K562 (cell line): Measurements from ENCODE around the gene DGKA. TPM values are rescaled to one million over a fixed set of nuclear protein-coding genes. Genes with fewer than 3 reads are reported as not detected.

Experiments used
- BRCA1 ChIP-seq, 2 experiments: fragments of 450-650 bp in 1 of 2; sonication (generic) in 1 of 2; formaldehyde crosslinking in 1 of 2; IDR thresholded peaks; 2 replicates each; pipeline versions ENCODE4 v1.5.0 to v1.6.1; 2017 to 2020; ENCODE audit warnings: mild to moderate bottlenecking in 1 of 2, missing genetic modification reagents in 1 of 2
- ESRRB ChIP-seq: fragments of 250-450 bp; sonication (Bioruptor Pico); IDR thresholded peaks from 2 replicates; pipeline ENCODE4 v1.5.0; 2020; ENCODE audit warnings: mild to moderate bottlenecking, moderate library complexity, borderline replicate concordance
- GTF2E2 ChIP-seq: fragments of 200-800 bp; sonication (Bioruptor generic); IDR thresholded peaks from 2 replicates; pipeline ENCODE4 v1.6.1; 2016; ENCODE audit warnings: missing genetic modification characterization, missing compliant biosample characterization
- HOXB6 ChIP-seq: fragments of 250-450 bp; sonication (Bioruptor Pico); IDR thresholded peaks from 2 replicates; pipeline ENCODE4 v1.5.1; 2022; ENCODE audit warnings: mild to moderate bottlenecking, borderline replicate concordance
- NR2F6 ChIP-seq: fragments of 450-650 bp; formaldehyde crosslinking; IDR thresholded peaks from 2 replicates; pipeline ENCODE4 v1.4.0; 2020; ENCODE audit warnings: mild to moderate bottlenecking
- POLR2G ChIP-seq: fragments of 200-400 bp; formaldehyde crosslinking; IDR thresholded peaks from 2 replicates; pipeline ENCODE4 v1.6.1; 2017; ENCODE audit warnings: low read depth, mild to moderate bottlenecking, antibody characterized with exemption, low read length, moderate library complexity
- POLR2H ChIP-seq: IDR thresholded peaks from 2 replicates; pipeline ENCODE4 v1.6.1; 2016; ENCODE audit warnings: missing genetic modification characterization, low read depth, mild to moderate bottlenecking, control low read depth, missing compliant biosample characterization, moderate library complexity
- PPARD ChIP-seq: fragments of 250-450 bp; sonication (Bioruptor Pico); IDR thresholded peaks from 2 replicates; pipeline ENCODE4 v1.8.0; 2022; ENCODE audit warnings: inconsistent platforms, mild to moderate bottlenecking, moderate library complexity
- U2AF1 ChIP-seq: fragments of 200-400 bp; formaldehyde crosslinking; optimal IDR thresholded peaks from 2 replicates; pipeline ENCODE3; 2017; ENCODE audit warnings: mild to moderate bottlenecking, low read depth, low read length, moderate library complexity
- ZKSCAN3 ChIP-seq: fragments of 250-450 bp; sonication (Bioruptor Pico); IDR thresholded peaks from 2 replicates; pipeline ENCODE4 v1.4.0; 2020
- ZNF232 ChIP-seq: sonication (generic); formaldehyde crosslinking; IDR thresholded peaks from 2 replicates; pipeline ENCODE4 v1.8.0; 2022; ENCODE audit warnings: mild to moderate bottlenecking, missing genetic modification reagents
- ZNF57 ChIP-seq: fragments of 450-650 bp; formaldehyde crosslinking; IDR thresholded peaks from 2 replicates; pipeline ENCODE4 v1.4.0; 2020; ENCODE audit warnings: mild to moderate bottlenecking, moderate library complexity
- polyA plus RNA-seq, 8 experiments: library from polyadenylated mRNA; depleted of rRNA in 4 of 8; stranded (reverse) in 5 of 8; unstranded in 3 of 8; fragments of >200 nt; fragmentation: Nextera tagmentation in 2 of 8; fragmentation: Illumina TruSeq in 1 of 8; extraction: Ambion mirVana in 2 of 8; extraction: Trizol in 1 of 8; gene quantifications; 2 replicates each; pipeline versions ENCODE4 v1.2.1 to v1.2.3, GENCODE V29; 2011 to 2014; ENCODE audit warnings: inconsistent platforms in 1 of 8, missing spikeins in 1 of 8
- total RNA-seq, 7 experiments: library from RNA; depleted of rRNA in 6 of 7; stranded (reverse); fragments of >200 nt in 6 of 7; fragmentation: Illumina TruSeq in 2 of 7; extraction: Trizol in 2 of 7; gene quantifications; 2 replicates each; pipeline versions ENCODE4 v1.2.1 to v1.2.3, GENCODE V29; 2011 to 2021; ENCODE audit warnings: low replicate concordance in 1 of 7
- TF ChIP-seq, protein P1 (sequence below), 2 experiments: fragments of 200-800 bp in 1 of 2; sonication (Bioruptor generic) in 1 of 2; sonication (generic) in 1 of 2; formaldehyde crosslinking in 1 of 2; IDR thresholded peaks in 1 of 2; conservative IDR thresholded peaks in 1 of 2; 2 replicates each; pipeline versions ENCODE4 v1.5.0 to v1.6.1; 2016 to 2020; ENCODE audit warnings: missing compliant biosample characterization in 1 of 2, missing genetic modification characterization in 1 of 2, missing genetic modification reagents in 1 of 2
- TF ChIP-seq, protein P2 (sequence below): fragments of 250-450 bp; sonication (Bioruptor Pico); IDR thresholded peaks from 2 replicates; pipeline ENCODE4 v1.5.0; 2021; ENCODE audit warnings: mild to moderate bottlenecking, moderate library complexity
- TF ChIP-seq, protein P3 (sequence below): fragments of 450-650 bp; formaldehyde crosslinking; IDR thresholded peaks from 2 replicates; pipeline ENCODE4 v1.4.0; 2022; ENCODE audit warnings: mild to moderate bottlenecking, moderate library complexity
- TF ChIP-seq, protein P4 (sequence below), 3 experiments: IDR thresholded peaks in 2 of 3; conservative IDR thresholded peaks in 1 of 3; 2 replicates each; pipeline ENCODE4 v1.5.1; 2011 to 2012; ENCODE audit warnings: low read length in 3 of 3, mild to moderate bottlenecking in 3 of 3, control low read depth in 2 of 3, improper control_type of control experiment in 1 of 3, inconsistent platforms in 1 of 3, low read depth in 1 of 3, mixed read lengths in 1 of 3, moderate library complexity in 1 of 3; ENCODE audit not compliant: insufficient read depth in 2 of 3

The DGKA gene
- total and polyA plus RNA-seq, 9 of the 15 experiments (the other 6 are each of a cell fraction or from before 2014, with no cell fraction given), result 3.4 to 12.4 (median 6.2) TPM

DNA sequence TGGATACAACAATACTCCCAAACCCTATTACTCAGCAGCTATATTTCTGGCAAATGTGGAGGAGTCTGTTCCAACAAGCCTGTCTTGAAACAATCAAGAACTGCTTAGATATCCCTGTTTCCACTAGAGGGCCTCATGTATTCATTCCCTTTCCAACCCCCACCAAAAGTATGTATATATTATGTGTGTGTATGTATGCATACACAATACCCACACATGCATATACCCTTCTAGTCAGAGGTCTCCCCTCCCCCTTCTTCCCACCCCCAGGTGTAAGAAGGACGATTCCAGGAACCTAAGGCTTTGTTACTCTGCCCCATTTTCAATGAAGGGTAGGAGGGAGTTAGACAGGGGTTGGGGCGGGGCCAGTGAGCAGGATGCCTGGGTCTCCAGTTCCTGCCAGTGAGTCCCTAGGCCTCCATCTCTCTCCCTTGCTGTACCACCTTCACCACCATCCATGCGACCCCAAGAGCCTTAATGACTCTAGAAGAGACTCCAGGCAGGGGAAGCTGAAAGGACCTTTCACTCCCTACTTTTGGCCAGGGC lies at the start of gene DGKA (continued):
- TF ChIP-seq, protein P1, sequence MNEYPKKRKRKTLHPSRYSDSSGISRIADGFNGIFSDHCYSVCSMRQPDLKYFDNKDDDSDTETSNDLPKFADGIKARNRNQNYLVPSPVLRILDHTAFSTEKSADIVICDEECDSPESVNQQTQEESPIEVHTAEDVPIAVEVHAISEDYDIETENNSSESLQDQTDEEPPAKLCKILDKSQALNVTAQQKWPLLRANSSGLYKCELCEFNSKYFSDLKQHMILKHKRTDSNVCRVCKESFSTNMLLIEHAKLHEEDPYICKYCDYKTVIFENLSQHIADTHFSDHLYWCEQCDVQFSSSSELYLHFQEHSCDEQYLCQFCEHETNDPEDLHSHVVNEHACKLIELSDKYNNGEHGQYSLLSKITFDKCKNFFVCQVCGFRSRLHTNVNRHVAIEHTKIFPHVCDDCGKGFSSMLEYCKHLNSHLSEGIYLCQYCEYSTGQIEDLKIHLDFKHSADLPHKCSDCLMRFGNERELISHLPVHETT (CRISPR knock-in tag; conservative IDR thresholded peaks at IDR 0.05 in 1 of 2, IDR thresholded peaks at IDR 0.05 in 1 of 2), result peak in 1 of 2 experiments; percentile 12; a peak in 1 of 4 replicates
- TF ChIP-seq, protein P2, sequence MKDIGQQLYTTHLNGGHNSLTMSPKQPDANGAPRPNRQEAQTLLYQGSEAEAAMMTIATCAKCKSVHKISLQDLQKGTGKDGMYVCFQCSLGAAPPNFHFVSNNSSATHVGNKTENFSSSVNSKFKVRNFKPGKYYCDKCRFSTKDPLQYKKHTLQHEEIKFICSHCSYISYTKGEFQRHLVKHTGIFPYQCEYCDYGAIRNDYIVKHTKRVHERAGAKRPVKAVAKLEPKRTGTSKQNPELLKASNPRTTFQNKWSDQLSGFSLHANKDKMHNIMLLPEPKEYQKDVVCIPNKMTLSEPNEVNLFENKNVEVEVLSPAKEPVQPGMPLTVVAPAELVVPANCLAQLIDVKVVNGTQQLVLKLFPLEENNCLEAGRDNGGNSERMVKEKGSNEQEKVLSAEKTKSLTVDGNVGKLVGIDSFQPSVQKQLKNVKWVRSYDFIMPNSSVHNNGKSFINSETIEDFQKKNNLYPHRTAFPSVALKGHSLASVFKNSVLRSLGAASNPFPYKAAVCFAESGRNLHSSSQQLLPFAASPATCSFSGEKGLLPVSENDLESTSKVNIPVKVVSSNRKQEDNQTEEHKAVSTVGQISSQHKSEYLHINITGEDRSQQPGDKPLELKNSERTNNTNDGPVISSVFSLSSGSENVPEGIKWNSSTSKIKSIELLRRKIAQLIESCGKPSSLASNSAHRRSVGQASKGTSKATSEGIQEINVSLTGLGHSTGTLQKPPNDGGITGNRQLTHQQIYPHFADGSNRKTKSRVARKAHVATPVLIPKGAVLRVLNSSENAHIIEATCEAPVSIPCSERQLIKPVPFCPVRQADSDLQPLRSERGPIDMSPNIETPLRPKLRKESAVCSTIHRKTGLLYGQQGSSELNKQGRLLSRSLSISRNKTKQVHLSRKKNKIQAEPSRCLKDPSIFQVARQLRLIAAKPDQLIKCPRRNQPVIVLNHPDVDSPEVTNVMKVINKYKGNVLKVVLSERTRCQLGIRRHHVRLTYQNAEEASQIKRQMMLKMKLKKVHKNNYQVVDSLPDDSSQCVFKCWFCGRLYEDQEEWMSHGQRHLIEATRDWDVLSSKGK (CRISPR knock-in tag), result no peak
- no peak for TF ChIP-seq ZKSCAN3 (CRISPR knock-in tag)
- TF ChIP-seq, protein P3, sequence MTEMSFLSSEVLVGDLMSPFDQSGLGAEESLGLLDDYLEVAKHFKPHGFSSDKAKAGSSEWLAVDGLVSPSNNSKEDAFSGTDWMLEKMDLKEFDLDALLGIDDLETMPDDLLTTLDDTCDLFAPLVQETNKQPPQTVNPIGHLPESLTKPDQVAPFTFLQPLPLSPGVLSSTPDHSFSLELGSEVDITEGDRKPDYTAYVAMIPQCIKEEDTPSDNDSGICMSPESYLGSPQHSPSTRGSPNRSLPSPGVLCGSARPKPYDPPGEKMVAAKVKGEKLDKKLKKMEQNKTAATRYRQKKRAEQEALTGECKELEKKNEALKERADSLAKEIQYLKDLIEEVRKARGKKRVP (CRISPR knock-in tag), result no peak
- no peak for TF ChIP-seq ZNF57 (CRISPR knock-in tag)
- TF ChIP-seq PPARD (CRISPR knock-in tag), result no peak
- no peak for TF ChIP-seq HOXB6
- no peak for TF ChIP-seq U2AF1
- TF ChIP-seq ZNF232, result no peak
- TF ChIP-seq BRCA1 (IDR thresholded peaks at IDR 0.05), result no peak
- no peak for TF ChIP-seq BRCA1 (CRISPR knock-in tag; IDR thresholded peaks at IDR 0.05)
- no peak for TF ChIP-seq GTF2E2 (tag)
- no peak for TF ChIP-seq POLR2G
- TF ChIP-seq, protein P4, sequence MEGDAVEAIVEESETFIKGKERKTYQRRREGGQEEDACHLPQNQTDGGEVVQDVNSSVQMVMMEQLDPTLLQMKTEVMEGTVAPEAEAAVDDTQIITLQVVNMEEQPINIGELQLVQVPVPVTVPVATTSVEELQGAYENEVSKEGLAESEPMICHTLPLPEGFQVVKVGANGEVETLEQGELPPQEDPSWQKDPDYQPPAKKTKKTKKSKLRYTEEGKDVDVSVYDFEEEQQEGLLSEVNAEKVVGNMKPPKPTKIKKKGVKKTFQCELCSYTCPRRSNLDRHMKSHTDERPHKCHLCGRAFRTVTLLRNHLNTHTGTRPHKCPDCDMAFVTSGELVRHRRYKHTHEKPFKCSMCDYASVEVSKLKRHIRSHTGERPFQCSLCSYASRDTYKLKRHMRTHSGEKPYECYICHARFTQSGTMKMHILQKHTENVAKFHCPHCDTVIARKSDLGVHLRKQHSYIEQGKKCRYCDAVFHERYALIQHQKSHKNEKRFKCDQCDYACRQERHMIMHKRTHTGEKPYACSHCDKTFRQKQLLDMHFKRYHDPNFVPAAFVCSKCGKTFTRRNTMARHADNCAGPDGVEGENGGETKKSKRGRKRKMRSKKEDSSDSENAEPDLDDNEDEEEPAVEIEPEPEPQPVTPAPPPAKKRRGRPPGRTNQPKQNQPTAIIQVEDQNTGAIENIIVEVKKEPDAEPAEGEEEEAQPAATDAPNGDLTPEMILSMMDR (IDR thresholded peaks at IDR 0.05 in 2 of 3, conservative IDR thresholded peaks at IDR 0.05 in 1 of 3; ENCODE audit: insufficient read depth in 2 of 3, low read depth in 1 of 3, low read length in 3 of 3), result peak; percentile 55 to 76 (median 63)
- TF ChIP-seq POLR2H (tag), result no peak
- TF ChIP-seq NR2F6, result no peak
- no peak for TF ChIP-seq ESRRB (CRISPR knock-in tag)
